Stimulated activated CD4-positive, alpha-beta T cell treated with anti-CD3 and anti-CD28 coated beads, Interleukin-2, amount 100 ng/mL, for 24 hours (primary cell): ENCODE measurements around the gene CCDC200.
"Not testable (repeated sequence)": the region's sequence is repeated elsewhere in the genome, so short reads cannot be mapped to it uniquely, and the experiment has no call there.

Source experiments
- DNase-seq, 2 donors: peaks; one replicate each; pipeline ENCODE4 v3.0.0-alpha.2; 2020

Gene CCDC200

GRCh38 chr17:43215341-43215740, 13.1 kb downstream of the CCDC200 start:
- DNase-seq, result no peak

DNA sequence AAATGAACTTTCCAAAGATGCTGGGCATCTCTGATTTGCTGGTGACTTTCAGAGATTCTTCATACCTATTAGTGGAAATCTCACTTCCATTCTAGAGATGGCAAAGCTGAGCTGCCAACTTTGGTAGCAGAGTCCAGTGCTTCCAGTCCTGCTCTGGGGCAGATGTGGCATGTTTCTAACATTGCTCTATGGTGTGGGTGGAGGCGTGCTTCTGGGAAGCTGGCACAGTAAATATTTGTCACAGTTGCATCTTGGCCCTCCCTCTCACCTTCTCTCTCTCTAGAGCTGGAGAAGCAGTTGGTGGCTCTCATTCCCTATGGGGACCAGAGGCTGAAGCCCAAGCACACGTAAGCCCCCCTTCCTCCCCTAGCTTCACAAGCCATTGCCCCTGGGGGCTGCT, 14.9 kb downstream of the CCDC200 start:
- DNase-seq, result no peak

DNA sequence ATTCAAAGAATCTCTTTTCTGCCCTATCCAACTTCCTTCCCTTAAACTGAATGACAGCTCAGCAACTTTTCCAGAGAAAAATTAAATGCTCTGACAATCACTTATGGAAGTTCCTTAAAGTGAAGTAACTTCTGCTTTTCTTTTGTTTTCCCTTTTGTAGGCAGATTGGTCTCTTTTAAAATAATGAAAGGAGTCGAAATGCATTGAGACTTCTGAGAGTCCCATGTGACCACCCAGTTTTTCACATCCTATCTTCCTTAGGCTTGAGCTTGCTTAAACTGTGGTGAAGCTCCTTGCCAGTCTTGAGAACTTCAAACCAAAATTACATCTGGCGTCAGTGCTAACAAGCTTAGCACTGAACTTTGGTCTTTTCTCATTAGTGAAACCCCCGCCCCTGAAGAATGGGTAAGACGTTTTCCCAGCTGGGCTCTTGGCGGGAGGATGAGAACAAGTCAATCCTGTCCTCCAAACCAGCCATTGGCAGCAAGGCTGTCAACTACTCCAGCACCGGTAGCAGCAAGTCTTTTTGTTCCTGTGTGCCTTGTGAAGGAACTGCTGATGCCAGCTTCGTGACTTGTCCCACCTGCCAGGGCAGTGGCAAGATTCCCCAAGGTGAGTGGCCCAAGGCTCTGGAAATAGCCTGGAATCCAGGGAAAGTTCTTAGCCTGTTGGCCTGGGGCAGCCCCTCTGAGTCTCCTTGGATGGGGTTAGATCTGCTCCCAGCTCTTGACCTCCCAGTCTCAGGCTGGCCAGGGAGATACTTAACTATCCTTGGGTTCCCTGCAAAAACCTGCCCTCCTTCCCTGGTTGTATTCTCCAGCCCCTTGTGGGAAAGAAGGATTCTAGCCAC, 15.6 kb downstream of the CCDC200 start:
- no peak for DNase-seq

DNA sequence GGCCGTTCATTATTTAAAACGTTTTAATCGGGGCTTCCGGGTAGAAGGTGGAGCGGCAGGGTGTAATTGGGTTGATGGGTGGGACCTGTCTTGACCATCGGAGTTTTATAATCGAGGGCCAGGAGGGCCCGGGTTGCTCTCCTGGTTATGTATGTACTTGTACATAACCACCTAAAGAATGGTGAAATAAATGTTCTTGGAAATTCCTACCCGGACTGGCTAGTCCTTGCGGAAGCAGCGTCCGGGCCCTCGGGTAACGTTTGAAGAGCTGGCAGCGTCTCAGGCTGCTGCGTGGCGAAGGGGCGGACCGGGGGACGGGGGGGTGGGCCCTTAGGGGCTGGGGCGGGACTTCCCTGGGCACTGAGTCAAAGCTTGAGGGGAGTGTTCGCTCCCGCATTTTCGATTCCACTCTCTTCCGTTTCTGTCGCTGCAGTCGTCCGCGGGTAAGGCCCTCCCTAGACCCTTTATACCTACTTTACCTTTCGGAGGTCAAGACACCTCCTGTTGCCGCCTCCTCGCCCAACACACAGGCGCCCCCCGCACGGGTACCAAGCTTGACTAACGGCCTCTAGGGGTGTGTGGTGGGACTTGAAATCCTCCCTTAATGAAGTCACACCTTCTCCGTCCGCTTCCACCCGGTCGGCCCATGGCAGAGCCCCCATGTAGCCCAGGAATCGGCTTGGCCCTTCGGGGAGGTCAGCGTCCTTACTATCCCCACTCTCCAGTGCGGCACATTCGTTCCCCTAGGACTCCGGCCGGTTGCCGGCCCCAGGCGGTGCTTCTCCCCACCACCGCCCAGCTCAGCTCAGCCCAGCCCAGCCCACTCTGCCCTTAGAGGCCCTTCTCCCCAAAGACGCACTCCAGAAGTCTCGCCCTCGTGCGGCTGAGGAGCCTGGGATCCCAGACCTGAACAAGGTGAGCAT, 16.7 kb downstream of the CCDC200 start, which contains the start of gene TMEM106A:
Gene TMEM106A (plus strand): TSS at position 396 of the 923 bp plus-strand sequence. CDS start 1,167 bp downstream, outside the sequence.
- DNase-seq, result peak; percentile 75 to 78

- no peak for DNase-seq
These were observed 17.3 kb downstream of the CCDC200 start for GRCh38 chr17:43211123-43211479.

DNA sequence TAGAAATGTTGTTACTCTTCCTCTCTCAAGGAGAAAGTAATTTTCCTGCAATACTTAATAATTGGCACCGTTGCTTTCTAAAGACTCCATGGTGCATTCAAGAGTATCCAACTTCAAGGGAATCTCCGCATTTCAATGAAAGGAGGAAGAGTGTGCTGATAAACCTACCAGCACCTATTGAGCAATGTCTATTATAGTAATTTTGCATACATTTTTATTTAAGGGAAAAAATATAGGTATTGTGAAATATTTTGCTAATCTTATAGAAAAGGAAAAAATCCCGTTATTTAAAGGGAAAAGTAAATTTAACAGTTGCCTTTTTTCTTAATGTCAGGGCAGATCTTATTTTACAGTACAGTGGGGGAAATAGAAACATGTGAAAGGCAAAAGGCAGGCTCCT, 17.8 kb downstream of the CCDC200 start:
- DNase-seq, result no peak

DNA sequence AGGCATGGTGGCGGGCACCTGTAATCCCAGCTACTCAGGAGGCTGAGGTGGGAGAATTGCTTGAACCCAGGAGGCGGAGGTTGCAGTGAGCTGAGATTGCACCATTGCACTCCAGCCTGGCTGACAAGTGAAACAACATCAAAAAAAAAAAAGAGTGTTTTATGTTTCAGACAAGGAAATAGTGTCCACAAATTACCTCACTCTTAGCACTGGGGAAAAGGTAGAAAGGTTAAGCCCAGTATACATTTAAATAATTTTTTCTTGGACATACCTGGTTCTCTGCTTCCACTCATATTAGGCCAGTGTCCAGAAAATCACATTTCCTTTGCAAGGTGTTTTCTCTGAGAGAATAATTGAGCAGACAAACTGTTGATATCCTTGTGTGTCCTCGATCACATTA, 25.4 kb downstream of the CCDC200 start:
- not testable (repeated sequence) for DNase-seq

DNA sequence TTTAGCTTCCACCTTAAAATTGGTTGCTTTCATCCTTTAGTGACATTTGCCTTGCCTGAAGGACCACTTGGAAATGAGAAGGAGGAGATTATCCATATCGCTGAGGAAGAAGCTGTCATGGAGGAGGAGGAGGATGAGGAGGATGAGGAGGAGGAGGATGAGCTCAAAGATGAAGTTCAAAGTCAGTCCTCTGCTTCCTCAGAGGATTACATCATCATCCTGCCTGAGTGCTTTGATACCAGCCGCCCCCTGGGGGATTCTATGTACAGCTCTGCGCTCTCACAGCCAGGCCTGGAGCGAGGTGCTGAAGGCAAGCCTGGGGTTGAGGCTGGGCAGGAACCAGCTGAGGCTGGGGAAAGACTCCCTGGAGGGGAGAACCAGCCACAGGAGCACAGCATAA, 28.3 kb downstream of the CCDC200 start:
- DNase-seq, result no peak

DNA sequence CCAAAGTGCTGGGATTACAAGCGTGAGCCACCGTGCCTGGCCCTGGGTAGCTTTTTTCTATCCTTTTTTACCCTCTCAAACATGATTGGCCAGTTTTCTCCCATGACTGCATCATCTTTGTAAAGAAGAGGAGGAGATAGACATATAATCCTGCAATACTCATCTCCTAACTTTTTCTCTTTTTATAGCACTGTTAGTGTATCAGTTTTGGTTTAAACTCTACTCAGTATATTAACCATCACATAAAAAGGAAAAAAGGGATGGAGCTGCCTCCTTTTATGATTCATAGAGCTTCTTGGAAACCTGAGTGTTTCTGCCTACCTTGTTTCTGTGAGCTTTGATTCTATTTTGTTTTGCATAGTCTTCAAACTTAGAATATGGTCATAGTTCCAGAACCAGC, 28.8 kb downstream of the CCDC200 start:
- no peak for DNase-seq

DNA sequence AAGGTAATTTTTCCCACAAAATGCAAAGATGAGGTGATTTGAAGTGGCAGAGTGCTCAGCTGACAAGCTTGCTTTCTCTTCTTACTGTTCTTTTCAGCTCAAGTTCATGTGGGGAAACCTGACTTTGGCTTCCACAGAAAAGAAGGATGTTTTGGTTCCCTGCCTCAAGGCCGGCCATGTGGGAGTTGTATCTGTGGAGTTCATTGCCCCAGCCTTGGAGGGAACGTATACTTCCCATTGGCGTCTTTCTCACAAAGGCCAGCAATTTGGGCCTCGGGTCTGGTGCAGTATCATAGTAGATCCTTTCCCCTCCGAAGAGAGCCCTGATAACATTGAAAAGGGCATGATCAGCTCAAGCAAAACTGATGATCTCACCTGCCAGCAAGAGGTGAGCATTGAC, 35.2 kb downstream of the CCDC200 start:
- no peak for DNase-seq

DNA sequence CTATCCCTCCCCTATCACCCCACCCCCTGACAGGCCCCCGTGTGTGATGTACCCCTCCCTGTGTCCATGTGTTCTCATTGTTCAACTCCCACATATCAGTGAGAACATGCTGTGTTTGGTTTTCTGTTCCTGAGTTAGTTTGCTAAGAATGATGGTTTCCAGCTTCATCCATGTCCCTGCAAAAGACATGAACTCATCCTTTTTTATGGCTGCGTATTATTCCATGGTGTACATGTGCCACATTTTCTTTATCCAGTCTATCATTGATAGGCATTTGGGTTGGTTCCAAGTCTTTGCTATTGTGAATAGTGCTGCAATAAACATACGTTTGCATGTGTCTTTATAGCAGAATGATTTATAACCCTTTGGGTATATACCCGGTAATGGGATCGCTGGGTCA, 41.8 kb downstream of the CCDC200 start:
- not testable (repeated sequence) for DNase-seq

GRCh38 chr17:43183921-43184320, 44.5 kb downstream of the CCDC200 start:
- DNase-seq, result no peak

DNA sequence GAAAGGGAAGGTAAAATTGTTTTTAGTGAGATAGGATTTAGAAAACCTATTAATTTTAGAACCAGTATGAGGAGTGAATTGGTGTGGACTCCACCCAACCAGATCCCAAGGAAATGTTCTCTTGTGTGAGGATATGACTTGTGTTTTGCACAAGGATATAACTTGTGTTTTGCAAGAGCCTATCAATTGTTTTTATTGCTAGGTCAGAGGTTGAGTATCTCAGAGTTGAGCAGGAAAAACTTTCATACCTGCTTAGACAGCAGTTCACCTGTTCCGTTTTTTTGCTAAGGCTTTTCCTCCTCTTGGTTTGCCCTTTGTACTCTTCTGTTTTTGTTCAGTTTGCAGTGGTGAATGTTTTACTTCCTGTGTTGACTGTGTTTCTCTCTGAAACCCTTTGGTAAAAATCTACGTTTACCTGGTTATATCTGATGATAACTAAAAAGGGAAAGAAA, 52.3 kb downstream of the CCDC200 start:
- DNase-seq, result no peak

DNA sequence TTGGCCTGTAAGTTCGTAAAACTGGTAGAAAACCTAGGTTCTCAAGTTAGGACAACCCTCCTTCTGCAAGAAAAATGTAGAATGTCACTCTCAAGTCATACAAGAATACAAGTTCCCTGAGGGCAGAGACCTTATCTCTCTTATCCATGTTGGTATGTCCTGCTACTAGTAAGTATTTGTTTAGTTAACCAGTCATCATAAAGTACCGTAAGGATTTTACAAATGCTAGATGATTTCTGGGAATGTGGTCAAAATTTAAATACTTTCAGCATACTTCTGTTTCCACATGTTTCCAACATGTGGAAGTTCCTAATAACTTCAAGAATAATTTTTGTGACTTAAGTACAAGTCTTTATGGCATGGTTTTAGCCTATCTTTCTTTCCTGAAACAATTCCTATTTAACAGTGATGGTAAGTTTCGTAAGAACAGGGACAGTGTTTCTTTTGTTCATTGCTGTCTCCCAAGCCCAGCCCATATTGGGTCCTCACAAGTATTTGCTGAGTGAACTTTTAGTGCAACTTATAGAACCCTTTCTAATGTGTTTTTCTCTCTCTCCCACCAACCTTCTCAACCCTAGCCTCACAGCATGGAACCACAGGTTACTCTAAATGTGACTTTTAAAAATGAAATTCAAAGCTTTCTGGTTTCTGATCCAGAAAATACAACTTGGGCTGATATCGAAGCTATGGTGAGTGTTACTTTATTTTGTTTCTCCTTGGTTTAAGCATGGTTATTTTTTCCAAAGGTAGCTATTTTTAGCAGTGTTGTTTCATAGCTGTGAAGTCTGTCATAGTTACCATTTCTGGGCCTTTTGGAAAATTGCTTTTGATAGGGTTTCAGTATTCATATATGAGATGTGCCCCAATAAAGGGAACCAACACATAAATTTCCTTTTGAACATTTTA, 53.0 kb downstream of the CCDC200 start:
- no peak for DNase-seq

- DNase-seq, result peak; percentile 6 to 19
These were observed 56.6 kb downstream of the CCDC200 start for GRCh38 chr17:43171586-43172487.
